ENCODE data around the gene PRKAG3.
"Not testable (repeated sequence)": the region's sequence is repeated elsewhere in the genome, so short reads cannot be mapped to it uniquely, and the experiment has no call there.

GRCh38 chr2:218844334-218844733, 12.7 kb upstream of the PRKAG3 start:
- not testable (repeated sequence) for TF ChIP-seq EZH2 (IDR thresholded peaks at IDR 0.05; ENCODE audit: insufficient read depth, poor library complexity, severe bottlenecking); EZH2phosphoT487 (IDR thresholded peaks at IDR 0.05; ENCODE audit: insufficient read depth, low read depth)
